HG03060 (cell line): ENCODE measurements around the gene CACNA2D2.

Source experiments
- ATAC-seq: cut with Tn5 transposase; IDR thresholded peaks from one replicate; pipeline ENCODE4 v1.9.1; 2021; ENCODE audit warnings: low read depth, moderate number of reproducible peaks; ENCODE audit not compliant: unreplicated experiment

Gene CACNA2D2

DNA sequence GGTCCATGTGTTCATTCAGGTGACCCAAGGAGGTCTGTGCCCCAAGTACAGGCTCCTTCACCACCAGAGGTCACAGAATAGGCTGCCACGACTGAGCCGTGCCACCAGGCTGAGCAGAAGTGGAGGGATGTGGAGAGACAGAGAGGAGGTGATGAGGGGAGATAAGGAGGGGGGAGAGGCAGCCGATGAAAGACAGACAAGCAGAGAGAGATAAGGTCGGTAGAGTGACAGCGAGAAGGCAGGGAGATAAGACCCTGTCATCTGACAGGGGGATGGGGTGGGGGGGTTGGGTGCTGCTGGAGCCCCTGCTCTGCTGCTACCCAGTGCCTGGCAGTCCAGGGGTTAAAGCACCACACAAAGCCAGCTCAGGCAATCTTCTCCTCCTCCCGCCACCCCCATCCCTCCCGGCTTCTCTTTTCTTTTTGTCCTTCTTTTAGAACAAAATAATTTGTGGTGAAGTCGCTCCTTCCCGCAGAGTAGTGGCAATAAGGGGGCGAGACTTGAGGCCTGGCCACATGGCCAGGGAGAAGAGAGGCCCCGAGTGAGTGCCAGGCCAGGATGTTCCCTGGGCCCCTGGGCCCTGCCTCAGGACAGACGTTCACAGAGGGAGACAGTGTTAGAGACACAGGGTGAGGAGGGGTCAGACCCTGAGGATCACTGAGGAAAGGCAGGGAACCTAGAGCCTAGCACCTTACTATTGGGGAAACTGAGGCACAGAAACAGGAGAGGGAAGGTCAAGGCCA lies 67.9 kb downstream of the CACNA2D2 start:
- ATAC-seq = no peak

DNA sequence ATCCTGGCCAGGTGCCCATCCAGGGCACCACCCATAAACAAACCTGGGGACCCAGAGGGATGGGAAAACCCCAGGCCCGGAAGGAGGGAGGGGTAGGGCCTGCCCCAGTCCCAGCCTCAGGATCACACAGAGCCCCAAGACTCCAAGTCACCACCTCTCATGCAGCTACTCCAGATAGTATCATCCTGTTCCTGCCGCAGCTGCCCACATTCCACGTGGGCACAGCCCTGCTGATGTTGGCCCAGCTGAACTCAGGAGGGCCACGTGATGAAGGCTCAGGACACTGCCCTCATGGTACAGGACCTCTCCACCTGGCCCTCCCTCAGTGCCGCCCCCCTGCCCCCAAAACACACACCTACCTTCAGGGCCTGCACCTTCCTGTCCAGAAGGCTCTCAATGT lies 69.5 kb downstream of the CACNA2D2 start:
- no peak for ATAC-seq

DNA sequence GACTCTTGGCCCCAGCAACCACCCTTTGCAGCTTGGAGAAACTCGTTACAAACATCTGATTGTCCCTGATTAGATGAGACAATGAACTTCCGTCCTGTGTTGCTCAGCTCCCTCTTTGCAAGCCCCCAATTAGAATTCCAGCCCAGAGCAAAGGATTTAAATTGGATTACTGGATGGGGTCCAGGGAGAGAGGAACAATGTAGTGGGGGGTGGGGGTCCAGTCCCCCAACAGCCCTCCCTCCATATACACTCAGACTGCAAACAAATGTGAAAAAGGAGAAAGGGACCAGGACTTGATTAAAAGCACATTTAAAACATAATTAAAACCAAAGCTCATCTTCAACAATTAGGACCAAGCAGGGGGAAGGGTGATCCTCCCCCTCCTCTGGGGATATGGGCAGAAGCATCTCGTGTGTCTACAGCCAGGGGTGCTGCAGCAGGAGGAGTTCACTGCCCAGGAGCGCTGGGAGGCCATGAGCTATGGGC lies 72.4 kb downstream of the CACNA2D2 start:
- ATAC-seq = no peak

DNA sequence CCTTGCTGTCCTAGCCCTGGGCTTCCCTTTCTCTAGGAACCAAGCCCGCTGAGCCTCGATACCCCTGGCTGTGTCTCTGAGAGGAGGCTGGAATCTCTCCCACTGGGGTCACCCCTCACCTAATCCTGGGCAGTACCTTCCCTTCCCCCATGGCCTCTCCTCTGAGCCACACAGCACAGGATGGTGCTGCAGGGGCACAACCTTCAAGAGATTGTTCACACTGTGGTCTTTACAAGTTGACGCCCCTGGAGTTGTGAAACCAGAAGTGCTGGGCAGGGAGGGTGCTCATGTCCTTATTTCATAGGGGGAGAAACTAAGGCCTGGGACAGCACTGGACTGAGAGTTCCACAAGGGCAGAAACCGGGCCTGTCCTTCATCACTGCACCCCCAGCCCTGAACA lies 73.2 kb downstream of the CACNA2D2 start:
- ATAC-seq = no peak

DNA sequence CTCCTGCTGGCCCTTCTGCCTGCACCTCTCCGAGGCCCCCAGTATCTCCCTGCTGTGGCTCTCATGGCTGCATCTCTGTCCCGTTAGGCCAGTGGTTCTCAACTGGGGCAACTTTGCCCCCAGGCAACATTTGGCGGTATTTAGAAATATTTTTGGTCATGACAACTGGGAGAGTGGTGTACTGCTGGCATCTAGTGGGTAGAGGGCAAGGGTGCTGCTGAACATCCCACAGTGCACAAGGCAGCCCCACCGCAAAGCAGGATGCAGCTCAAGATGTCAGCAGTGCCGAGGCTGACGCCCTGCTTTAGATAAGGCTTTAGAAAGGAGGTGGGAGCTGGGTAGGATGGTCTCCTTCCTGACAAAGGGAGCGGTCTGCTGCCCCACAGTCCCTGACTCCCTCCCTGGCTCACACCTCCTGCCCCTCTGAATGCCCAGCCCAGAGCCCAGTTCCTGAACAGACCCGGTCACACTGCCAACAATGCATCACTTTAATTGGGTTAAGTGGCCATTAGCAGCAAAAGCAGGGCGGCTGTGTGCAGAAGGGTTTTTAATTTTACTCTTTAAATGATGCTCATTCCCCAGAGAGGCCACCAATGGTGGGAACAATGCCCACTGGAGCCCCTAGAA lies 75.3 kb downstream of the CACNA2D2 start:
- ATAC-seq = no peak

DNA sequence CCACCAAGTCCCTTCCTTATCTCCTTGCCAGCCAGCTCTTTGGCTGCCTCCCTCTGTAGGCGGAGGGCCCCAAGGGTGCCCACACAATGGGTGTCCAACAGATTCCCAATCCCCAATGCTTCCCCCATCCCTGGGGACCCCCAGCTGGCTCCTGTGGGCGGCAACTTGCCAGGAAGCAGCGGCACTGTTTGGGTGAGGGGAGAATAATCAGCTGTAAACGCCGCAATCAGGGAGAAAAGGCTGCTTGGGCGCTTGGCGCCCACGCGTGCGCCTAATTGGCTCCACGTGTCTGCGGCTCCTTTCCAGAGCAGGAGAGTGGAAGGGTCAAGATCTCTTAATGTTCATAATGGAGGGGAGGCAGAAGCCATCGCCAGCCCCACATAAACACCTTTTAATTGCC lies 76.2 kb downstream of the CACNA2D2 start:
- ATAC-seq = no peak

DNA sequence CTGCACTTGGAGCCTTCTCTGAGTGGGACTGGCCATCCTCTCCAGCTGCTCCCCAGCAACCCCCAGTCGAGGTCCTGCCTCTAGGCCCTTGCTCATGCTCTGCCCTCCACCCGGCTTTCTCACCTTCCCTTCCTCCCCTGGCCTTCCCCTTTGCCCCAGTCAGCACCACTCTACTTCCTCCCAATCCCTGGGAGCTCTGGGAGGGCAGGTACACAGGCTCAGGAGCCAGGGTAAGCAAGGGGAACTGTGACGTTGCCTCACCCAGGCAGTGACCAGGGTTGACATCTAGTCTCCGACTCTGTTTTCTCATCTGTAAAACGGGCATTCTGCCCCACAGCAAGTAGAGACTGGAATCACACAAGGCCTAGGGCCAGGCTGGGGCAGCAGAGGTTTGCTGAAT lies 77.5 kb downstream of the CACNA2D2 start:
- ATAC-seq = no peak

DNA sequence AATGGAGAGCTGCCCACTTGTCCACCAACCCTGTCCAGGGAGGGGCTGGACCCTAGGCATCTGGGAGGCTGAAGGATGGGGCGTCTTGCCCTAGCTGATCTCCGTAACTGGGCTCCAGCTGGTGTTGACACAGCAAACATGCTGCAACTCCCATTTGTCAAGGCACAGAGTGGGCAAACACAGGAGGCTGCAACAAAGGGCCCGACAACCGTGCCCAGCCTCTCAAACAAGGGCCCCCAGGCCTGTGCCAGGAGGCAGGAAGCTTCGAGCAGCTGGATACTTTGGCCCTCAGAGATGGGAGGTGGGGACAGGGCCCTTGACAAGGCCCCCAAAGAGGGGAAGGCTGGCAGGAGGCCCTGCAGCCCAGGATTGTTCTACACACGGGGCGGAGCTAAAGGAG lies 79.9 kb downstream of the CACNA2D2 start:
- ATAC-seq = no peak

DNA sequence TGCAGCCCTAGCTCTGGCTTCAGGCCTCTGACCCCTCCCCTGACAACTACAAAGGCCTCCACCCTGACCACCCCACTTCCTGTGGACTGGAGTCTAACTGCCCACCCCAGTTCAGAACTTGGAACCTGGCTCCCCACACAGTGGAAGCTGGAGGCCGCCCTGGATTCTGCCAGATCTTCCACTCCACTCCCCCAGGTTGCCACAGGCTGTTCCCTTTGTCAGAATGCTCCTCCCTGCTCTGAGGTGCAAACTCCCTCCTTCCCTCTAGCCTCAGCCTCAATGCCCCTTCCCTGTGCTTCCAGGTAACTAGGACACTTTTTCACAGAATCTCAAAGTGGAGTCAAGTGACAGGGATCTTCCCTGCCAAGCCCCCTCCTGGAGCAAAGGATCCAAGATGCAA lies 81.3 kb downstream of the CACNA2D2 start:
- no peak for ATAC-seq

DNA sequence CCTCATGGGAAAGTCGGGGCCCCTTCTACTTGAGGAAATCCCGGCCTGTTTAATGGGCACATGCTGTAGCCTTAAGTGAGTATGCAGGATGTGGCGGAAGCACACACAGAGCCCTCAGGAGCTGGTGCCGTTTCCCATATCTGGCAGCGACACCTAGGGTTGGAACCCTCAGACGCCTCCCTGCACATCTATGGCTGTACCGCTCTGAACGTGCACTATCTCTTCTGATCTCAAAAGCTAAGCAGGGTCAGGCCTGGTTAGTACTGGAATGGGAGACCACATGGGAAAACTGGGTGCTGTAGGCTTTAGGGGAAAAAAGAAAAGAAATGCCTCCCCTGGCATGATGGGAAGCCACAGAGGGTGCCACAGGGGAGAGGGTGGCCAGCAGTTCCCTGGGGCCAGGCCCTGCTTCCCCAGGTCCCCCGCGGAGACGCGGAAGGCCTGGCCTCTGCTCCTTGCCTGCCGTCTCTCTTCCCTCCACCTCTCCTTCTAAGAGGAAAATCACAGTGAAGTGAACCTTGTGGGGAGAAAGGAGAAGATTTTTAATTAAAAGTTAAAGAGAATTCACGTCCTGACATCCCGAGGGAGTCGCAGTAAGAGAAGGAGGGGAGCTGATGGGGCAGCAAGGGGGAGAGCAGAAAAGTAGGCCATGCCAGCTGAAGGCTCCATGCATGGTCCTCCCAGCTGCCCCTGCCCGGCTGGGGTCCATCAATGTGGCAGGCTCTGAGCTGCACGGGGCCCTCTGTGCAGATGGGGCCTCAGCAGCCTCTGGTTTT lies 83.7 kb downstream of the CACNA2D2 start:
- no peak for ATAC-seq

DNA sequence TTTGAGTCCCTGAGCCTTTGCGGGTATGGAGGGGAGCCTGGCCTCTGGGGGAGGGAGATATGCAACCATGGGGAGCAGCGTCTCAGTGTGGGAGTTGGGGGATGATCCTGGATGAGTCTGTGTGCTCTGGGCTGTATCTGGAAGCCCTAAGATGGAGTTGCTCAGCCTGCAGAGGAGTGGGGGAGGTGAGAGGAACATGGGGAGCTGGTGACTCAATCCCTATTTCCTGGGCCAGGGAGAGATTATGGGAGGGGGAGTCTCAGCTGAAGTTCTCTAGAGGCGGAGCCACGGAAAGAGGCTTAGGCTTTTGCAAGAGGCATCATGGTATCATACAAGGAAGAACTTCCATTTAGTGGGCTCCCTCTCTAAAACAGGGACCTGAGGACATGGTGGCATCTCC lies 84.6 kb downstream of the CACNA2D2 start:
- ATAC-seq = no peak

DNA sequence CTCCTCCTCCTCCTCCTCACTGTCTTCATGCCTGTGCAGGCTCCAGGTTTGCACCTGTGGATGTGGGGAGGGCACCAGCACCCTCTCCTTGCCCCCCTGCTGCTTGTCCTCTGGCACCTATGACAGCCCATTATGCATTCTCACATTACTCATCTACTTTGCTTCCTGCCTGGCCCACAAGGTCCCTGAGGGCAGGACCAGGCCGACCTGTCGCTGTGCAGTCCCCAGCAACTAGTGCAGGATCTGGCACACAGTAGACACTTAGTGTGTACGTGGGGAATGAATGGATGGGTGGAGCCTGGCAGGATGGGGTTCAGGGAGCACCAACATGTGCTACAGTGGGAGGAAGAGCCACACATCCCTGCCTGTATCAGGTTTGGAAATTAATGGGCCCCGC lies 85.8 kb downstream of the CACNA2D2 start:
- ATAC-seq = no peak

DNA sequence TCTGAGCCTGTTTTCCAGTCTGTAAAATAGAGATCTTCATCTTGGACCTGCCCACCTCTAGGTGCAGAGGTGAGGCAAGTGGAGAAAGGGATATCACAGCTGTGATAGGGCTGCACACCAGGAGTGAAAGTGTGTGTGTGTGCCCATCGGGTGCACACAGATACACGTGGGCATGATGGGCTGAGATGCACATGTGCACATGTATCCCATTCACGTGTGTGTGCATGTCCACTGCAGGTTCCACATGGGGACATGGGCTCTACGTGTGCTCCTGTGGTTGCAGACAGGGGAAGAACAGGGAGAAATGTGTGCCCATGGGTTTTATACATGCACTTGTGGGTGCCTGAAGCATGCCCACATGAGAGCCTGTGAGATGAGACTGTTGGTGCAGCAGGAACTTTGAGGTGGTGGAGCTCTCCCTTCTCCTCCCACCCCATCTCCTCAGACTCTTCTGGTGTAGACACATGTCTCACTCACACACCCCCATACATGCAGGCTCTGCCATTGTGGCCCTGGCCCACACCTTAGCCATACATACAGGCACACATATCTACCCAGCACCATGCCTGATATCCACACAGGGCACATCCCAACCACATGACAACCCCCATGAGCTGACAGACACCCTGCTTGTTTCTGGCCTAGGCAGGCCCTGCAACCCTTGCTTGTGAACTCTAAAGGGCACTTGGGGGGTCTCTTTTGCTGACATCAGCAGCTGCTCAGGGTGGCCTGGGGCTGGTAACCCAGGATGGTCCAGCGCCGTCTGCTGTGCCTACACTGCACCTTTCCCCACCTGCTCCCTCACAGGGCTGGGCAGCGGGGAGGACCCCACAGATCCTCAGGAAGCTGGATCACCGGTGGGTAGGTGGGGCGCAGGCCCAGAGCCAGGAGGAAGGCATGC lies 86.4 kb downstream of the CACNA2D2 start:
- ATAC-seq = no peak

DNA sequence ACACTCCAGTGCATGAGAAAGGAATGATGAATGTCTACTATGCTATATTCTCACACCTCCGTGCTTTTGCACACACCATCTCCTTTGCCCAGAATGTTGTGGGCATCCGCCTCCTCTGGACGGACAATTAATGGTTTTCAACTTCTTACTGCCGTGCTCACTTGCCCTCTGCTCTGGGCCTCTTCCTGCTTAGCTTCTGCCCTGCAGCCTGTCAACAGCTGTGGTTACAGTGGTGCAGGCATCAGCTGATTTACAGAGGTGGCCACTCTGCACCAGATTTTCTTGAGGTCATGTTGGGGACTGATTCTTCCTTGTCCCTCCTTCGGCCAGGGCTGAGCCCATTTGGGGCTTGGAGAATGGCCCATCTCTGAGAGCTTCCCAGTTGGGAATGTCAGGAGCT lies 87.6 kb downstream of the CACNA2D2 start:
- ATAC-seq = no peak

DNA sequence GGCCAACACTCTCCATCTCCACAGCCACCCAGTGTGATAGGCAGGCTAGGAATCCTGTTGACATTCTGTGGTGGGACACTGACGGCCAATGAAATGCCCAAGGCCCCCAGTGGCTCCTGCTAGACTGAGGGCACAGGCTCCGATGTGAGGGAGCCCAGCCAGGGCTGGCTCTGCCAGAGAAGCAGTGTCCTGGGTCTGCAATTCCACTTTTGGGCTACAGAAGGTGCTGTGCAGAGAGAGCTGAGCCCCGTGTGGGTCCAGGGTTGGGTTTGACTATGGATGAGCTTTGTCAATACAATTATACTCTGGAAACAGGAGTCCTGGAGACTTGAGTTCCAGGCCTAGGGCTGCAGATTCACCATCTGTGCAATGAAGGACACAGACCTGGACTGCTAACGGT lies 88.4 kb downstream of the CACNA2D2 start:
- no peak for ATAC-seq

DNA sequence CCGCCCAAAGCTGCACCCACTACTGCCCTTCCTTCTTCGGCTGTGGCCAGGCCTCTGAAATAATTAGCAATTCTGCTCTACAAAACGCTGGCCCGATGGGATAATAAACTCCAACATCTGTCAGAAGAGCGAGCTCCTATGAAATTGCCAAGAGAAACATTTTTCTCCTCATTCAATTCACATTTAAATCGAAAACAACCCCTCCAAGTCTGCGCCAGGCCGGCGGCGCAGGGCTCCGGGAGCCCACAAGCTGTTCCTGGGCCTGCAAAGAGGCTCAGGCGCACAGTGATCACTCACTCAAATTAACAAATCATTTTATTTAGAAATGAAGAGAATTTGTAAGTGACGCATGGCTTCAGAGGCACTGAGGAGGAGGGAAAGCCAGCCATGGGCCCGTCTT lies 88.8 kb downstream of the CACNA2D2 start:
- no peak for ATAC-seq

DNA sequence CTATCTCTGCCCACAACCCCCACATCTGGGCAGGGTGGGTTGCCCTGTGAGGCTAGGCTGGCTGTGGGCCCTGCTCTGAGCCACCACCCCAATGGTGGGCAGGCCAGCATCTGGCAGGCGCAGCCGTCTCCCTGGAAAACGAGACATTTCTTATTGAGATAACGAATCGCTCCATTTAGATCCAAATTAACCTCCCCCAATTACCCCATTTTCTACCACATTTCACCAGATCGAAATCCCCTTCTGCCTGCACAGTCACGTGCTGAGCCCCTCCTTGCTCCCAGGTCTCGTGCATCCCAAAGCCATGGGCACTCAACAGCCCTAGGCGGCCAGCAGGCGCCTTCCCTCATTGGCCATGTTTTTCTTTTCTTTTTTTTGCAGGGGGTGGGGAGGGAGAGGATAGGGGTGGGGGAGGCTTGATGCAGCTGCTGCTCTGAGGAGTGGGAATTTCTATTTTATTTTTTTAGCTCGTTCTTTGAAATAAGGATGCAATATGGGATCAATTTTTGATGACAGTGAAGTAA lies 91.1 kb downstream of the CACNA2D2 start:
- ATAC-seq = no peak

DNA sequence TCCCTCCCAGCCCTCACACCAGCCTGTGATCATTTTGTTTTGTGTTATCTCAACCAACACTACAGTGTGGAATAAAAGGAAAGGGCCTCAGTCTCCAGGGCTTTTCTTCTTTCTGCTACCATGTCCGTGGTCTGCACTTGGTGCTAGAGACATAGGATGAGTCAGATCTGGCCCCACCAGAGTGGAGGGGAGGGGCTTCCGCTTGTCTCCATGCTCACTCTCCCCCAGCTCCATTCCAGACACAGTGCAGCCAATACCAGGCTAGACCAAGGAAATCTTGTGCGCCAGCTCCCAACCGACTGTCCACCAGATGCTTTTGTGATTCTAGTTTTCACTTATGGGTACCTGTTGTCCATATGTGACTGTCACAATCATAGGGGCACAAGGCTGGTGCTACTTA lies 92.2 kb downstream of the CACNA2D2 start:
- ATAC-seq = no peak

DNA sequence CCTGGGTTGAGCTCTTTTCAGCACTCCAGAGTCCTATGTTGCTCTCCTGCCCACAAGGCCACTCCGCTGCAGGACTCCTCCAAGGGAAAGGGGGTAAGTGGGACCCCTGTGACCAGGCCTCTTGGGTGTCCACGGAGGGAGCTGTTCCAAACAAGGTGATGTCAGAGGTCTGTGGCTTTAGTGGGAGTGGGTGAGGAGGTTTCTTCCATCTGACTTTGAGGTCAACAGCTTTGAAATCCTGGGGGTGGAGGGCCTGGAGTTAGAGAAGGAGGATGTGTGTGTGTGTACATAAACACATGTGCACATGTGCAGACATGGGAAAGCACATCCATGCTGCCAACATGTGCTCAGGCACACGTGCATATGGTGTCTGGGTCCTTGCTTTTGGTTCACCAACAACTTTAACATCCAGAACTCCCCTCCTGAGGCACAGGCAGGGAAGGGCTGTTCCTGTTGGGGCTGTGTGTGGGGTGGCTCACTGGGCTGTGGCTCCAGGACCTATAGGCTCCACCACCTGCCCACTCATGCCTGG lies 92.8 kb downstream of the CACNA2D2 start:
- no peak for ATAC-seq

DNA sequence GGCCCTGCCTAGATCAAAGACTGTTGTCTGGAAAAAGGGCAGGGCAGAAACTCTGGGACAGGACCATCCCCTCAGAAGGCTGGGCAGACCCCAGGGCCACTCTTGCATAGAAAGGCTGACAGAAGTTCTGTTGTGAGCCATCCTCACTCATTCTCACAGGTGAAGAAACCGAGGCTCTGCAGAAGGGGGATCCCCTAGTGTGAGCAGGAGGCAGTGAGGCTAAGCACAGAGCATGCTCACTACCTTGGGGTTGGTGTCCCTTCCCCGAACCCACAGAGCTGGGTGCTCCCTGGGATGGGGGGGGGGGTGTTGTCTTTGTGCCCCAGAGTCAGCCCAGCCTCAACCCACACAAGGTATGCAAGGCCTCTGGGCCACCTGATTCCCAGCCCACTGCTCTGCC lies 93.2 kb downstream of the CACNA2D2 start:
- ATAC-seq = no peak
